KMS-11 (cell line): ENCODE results near the gene ITGAX.

ENCODE experiments used
- H2AFZ ChIP-seq: fragments of 200-600 bp; sonication (generic); 2 replicates; pipeline ENCODE4 v1.6.1; 2016; ENCODE audit warnings: antibody characterized with exemption, mixed run types, low read depth
- H3K27ac ChIP-seq: fragments of 200-600 bp; sonication (generic); 2 replicates; pipeline ENCODE4 v1.6.1; 2016; ENCODE audit warnings: mild to moderate bottlenecking, mixed run types
- H3K27me3 ChIP-seq: fragments of 200-600 bp; sonication (generic); 2 replicates; pipeline ENCODE4 v1.6.1; 2017; ENCODE audit warnings: mild to moderate bottlenecking, low read depth, mixed run types, moderate library complexity; ENCODE audit not compliant: insufficient read depth
- H3K36me3 ChIP-seq: fragments of 200-600 bp; sonication (generic); 2 replicates; pipeline ENCODE4 v1.6.1; 2017; ENCODE audit warnings: mild to moderate bottlenecking, mixed run types; ENCODE audit not compliant: insufficient read depth
- H3K4me1 ChIP-seq: fragments of 200-600 bp; sonication (generic); 2 replicates; pipeline ENCODE4 v1.6.1; 2016; ENCODE audit warnings: mild to moderate bottlenecking, low read depth, mixed run types; ENCODE audit not compliant: poor library complexity, severe bottlenecking
- H3K4me2 ChIP-seq: fragments of 200-600 bp; sonication (generic); 2 replicates; pipeline ENCODE4 v1.7.0; 2016; ENCODE audit warnings: mild to moderate bottlenecking, mixed run types
- H3K4me3 ChIP-seq: fragments of 200-600 bp; sonication (generic); IDR thresholded peaks from 2 replicates; pipeline ENCODE4 v1.6.1; 2017; ENCODE audit warnings: low read depth, low read length, mixed read lengths; ENCODE audit not compliant: insufficient read depth
- H3K79me2 ChIP-seq: fragments of 200-600 bp; sonication (generic); 2 replicates; pipeline ENCODE4 v1.6.1; 2016; ENCODE audit warnings: low read depth, mixed run types; ENCODE audit not compliant: insufficient read depth
- H3K9ac ChIP-seq: fragments of 200-600 bp; sonication (generic); 2 replicates; pipeline ENCODE4 v1.6.1; 2016; ENCODE audit warnings: mild to moderate bottlenecking, mixed run types
- H4K20me1 ChIP-seq: fragments of 200-600 bp; sonication (generic); 2 replicates; pipeline ENCODE4 v1.6.1; 2016; ENCODE audit warnings: mild to moderate bottlenecking, mixed run types; ENCODE audit not compliant: insufficient read depth
- CTCF ChIP-seq: fragments of 200-600 bp; sonication (generic); conservative IDR thresholded peaks from 2 replicates; pipeline ENCODE4 v1.6.1; 2017; ENCODE audit warnings: low read depth, mild to moderate bottlenecking, antibody characterized with exemption, low read length, moderate library complexity, mixed read lengths

ITGAX gene

DNA sequence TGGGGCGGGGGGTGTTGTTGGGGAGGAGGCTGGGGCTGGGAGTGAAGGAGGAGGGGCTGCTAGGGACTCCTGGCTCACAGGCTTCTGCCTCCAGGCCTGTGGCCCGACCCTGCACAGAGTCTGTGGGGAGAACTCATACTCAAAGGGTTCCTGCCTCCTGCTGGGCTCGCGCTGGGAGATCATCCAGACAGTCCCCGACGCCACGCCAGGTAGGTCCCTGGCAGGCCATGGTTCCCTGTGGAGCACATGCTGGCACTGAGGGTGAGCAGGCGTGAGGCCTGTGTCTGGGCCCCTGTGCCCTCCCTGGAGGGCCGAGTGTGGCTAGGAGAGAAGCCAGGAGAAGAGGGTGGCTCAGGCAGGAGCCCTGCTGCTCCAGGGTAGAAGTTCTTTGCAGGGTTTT lies 42.7 kb downstream of the ITGAX start:
- Histone ChIP-seq H3K4me3 (no peak overlapping the region), H2AFZ (no peak overlapping the region), H3K79me2 (no peaks in the 10 kb centered on the region), H3K4me2 (no peak overlapping the region), H4K20me1 (no peaks in the 10 kb centered on the region), H3K27me3 (no peaks in the 10 kb centered on the region), H3K4me1 (no peaks in the 10 kb centered on the region), H3K9ac (no peak overlapping the region), H3K27ac (no peak overlapping the region), H3K36me3 (no peaks in the 10 kb centered on the region)
- TF ChIP-seq CTCF = no peak

DNA sequence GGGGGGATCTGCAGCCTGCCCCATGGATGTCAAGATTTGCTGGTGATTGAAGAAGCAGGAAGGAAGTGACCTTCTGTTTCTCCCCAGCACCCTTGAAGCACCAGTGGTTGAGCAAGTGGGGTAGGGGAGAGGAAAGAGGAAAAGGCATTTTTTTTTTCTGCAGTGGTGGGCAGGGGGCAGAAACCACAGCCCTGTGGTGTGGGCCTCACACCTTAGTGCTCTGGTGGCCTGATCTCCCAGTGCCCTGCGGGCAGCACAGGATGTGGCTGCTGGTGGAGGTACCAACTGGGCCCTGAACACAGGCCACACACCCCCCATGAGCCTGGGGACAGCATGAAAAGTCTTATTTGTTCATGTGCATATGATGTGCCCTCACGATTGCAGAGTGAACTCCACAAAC lies 45.2 kb downstream of the ITGAX start:
- Histone ChIP-seq H3K4me1 (no peaks in the 10 kb centered on the region), H2AFZ (no peak overlapping the region), H3K27ac (no peak overlapping the region), H3K27me3 (no peaks in the 10 kb centered on the region), H4K20me1 (no peaks in the 10 kb centered on the region), H3K36me3 (no peaks in the 10 kb centered on the region), H3K79me2 (no peaks in the 10 kb centered on the region), H3K4me3 (no peak overlapping the region), H3K9ac (no peak overlapping the region), H3K4me2 (no peak overlapping the region)
- no peak for TF ChIP-seq CTCF

GRCh38 chr16:31401436-31401835 lies 46.5 kb downstream of the ITGAX start:
- Histone ChIP-seq H3K27ac (no peak overlapping the region), H3K27me3 (no peaks in the 10 kb centered on the region), H2AFZ (no peak overlapping the region), H3K9ac (no peak overlapping the region), H3K79me2 (no peaks in the 10 kb centered on the region), H3K4me2 (no peak overlapping the region), H3K36me3 (no peaks in the 10 kb centered on the region), H3K4me1 (no peaks in the 10 kb centered on the region), H4K20me1 (no peaks in the 10 kb centered on the region), H3K4me3 (no peak overlapping the region)
- no peak for TF ChIP-seq CTCF

DNA sequence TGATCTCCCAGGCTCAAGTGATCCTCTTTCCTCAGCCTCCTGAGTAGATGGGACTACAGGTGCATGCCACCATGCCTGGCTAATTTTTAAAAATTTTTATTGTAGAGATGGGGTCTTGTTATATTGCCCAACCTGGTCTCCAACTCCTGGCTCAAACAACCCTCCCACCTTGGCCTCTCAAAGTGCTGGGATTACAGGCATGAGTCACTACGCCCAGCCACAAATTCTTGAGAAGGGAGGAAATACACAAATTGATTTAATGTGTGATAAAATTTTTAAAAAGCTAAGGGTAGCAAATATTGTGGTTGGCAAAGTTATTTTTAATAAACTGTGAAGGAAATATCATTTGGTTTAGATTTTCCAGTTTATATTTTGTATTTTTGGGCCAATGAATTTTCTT lies 47.7 kb downstream of the ITGAX start:
- H3K4me2 ChIP-seq = no peak overlapping the region
- H3K4me1 ChIP-seq = no peaks in the 10 kb centered on the region

More for the DNA sequence above, 47.7 kb downstream of the ITGAX start:
- Histone ChIP-seq H3K4me3 (no peak overlapping the region), H2AFZ (no peak overlapping the region), H3K27me3 (no peaks in the 10 kb centered on the region), H3K27ac (no peak overlapping the region), H4K20me1 (no peaks in the 10 kb centered on the region), H3K36me3 (no peaks in the 10 kb centered on the region), H3K79me2 (no peaks in the 10 kb centered on the region), H3K9ac (no peak overlapping the region)
- no peak for TF ChIP-seq CTCF
